ENCODE results near the gene PI4KA.
"Not testable (repeated sequence)": the region's sequence is repeated elsewhere in the genome, so short reads cannot be mapped to it uniquely, and the experiment has no call there.

Gene PI4KA

DNA sequence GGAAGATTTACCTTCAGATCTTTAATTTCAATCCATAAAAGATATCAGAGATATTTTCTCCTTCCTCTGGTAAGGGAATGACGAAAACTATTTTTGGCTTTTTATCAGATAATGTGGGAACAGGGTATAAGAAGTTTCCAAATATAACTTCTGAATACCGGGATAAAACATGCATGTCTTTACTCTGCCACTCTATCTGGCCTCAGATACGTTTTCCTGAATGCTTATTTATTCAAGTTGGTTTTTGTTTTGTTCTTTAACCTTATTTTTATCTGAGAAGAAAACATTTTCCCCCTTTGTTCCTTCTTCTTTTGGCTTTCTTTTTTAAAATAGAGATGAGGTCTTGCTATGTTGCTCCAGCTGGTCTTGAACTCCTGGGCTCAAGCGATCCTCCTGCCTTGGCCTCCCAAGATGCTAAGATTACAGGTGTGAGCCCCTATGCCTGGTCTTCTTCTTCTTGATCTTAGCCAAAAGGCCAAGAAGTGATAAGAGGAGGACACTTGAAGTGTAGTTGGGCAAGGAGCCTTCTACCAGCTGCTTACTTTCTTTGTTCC lies 83.2 kb downstream of the PI4KA start:
- no peak for DNase-seq (ENCODE audit: low spot score)

DNA sequence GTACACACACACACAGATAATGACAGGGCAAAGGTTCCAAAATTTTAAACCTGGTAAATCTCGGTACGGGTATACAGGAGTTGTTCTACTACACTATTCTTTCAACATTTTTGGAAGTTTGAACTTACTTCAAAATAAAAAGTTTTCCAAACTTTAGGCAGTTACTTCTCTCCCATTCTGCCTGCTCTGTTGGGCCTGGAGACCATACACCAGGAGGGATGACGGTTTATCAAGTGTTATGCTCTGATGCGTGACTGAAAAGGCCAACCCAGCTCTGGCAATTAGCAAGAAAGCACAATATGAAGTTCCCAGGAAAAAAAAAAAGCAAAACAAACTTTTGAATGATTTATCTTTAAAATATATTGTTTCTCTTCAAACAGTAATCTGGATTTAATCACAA lies 83.7 kb downstream of the PI4KA start:
- DNase-seq (ENCODE audit: low spot score) = no peak

DNA sequence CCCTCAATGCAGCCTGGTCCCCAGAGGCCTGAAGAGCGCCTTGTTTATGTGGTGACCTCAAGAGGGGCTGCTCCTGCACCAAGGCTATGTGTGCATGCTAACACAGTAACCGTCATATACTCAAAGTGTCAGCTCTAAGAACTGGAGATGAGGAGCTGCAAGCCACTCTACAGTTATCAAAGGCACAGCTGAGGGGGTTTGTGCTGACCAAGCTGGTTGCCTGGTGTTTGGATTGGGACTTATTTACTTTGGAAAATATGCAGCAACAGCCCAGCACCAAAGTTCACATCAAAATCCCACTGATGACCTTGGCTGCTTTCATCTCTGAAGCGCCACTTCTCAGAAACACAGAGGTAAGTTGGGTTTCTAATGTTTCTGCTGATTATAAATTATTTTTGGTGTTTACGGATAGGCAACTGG lies 84.8 kb downstream of the PI4KA start, which contains the start of gene SERPIND1:
Gene SERPIND1 (plus strand): TSS at position 321 of the 420 bp plus-strand sequence. CDS start 5,200 bp downstream, outside the sequence.
- no peak for DNase-seq (ENCODE audit: low spot score)

DNA sequence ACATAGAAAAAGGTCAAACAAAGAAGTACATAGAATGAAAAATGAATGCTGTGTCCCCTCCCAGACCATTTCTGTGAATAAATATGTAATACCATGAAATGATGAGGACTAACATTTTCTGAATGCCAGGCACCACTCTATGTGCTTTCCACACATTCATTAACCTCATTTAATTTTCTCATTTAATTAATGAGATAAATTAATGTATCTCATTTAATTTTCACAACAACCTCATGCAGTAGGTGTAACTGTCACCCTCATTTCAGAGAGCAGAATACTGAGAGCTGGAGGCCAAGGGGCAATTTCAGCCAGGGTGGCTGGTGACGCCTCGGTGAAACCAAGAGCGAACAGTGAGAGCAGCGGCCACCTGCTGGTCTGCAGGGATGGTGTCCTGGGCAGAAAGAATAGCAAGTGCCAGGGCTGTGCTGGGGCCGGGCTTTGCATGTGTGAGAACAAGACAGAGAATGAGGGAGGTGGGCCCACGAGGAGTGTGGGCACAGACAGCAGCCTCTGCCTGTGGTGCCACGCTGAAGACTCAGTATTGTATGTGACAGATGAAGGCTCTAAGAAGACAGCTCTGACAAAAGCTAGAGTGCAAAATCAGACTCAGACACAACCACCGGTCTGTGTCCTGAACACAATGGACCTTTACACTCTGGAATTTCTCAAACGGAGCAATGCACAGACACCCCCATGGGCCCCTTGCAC lies 86.5 kb downstream of the PI4KA start:
- no peak for DNase-seq (ENCODE audit: low spot score)

DNA sequence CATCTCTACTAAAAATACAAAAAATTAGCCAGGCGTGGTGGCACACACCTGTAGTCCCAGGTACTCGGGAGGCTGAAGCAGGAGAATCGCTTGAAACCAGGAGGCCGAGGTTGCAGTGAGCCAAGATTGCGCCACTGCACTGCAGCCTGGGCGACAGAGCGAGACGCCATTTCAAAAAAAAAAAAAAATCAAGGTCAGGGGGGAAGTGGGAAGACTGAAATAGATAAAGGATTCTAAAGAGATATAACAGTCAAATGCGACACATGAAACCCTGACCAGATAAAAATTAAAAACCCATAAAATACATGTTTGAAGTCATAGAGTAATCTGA lies 89.2 kb downstream of the PI4KA start:
- DNase-seq (ENCODE audit: low spot score) = not testable (repeated sequence)

DNA sequence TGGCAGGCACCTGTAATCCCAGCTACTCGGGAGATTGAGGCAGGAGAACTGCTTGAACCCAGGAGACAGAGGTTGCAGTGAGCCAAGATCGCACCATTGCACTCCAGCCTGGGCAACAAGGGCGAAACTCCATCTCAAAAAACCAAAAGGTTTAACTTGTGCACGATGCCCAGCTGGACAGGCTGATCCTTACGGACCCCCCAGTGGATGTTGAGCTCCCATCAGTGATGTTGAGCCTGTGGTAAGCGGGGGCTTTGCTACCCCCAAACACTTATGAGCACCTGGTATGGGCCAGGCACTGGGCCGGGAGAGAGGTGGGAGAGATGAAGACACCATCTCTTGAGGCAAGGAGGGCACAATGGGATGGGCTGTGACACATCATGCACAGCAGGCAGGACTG lies 92.1 kb downstream of the PI4KA start:
- no peak for DNase-seq (ENCODE audit: low spot score)

DNA sequence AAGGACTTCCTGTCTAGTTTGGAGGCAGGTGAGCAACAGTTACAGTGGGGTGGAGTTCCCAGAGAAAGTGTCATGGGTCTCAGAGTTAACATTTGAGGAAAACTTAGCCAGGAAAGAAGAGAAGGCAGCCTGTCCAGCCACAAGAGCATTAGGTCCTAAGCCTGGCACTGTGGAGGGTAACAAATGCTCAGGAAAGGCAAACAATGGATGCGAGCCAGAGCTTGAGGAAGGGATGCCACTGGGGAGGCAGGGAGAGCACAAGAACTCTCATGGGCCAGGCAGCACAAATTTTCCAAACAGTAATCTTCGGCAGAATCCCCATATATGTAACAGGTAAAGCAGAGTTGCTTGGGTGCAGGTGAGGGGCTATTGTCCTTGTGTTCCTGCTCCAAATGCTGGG lies 92.7 kb downstream of the PI4KA start:
- no peak for DNase-seq (ENCODE audit: low spot score)

DNA sequence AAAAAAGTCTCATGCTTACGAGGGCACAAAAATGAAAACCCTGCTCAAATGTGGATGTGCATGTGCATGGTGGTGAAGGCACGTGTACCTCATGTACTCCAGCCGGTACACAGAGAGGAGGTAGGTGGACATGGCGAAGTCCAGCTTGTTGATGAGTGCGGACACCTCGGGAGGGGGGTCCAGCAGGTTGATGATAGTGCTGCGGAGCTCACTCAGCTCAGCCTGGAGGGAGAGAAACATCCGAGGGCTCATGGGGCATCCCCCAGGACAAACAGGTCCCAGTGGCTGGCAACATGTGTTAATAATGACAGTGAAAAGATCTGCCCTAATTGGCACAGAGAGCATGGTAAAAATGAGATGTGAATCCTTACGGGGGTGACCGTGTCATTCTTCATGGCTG lies 93.9 kb downstream of the PI4KA start:
- DNase-seq (ENCODE audit: low spot score) = peak; percentile 25

DNA sequence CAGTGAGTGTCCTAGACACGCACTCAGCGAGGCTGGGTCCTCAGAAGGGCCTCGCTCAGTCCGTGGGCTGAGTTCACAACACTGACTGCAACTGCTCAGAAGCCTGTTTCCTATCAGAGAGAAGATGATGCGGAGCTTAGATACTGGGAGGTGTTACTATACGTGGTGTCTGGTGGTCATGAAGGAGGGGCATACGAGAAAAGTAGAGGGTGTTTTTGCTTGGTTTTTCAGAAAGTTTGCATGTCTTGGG lies 94.2 kb downstream of the PI4KA start:
- DNase-seq (ENCODE audit: low spot score) = no peak

DNA sequence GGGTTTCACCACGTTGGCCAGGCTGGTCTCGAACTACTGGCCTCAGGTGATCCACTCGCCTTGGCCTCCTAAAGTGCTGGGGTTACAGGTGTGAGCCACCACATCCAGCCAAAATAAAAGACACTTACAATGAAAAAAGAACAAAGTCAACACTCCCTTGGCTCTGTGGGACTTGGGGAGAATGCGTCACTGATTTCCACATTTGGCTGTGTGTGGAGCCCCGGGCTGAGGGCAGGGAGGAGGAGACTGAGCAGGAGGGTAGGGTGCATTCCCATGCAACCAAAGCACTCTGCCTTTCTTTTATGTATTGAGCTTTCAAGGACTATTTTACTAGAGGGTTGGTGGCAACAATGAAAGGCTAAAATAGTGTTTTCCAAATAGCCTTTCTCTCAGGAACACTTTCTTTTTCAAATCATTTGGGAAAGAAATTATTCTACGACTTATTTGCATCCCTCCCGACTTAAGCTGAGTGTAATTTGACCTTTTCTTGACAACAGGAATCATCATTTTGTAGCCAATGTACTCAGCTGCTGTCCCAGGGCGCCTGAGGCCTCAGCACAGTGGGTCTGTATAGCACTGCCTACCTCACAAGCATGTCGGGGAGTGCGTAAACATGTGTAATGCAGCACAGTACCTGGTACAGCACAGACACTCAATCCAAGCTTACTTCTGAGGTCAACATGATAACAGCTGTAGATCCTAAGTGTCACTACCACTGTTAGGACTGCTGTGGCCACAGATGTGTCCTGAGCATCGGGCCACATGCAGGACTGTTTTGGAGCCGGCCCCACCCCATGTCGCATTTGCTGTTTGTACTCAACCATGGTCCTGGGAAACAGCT lies 94.8 kb downstream of the PI4KA start:
- DNase-seq (ENCODE audit: low spot score) = no peak

DNA sequence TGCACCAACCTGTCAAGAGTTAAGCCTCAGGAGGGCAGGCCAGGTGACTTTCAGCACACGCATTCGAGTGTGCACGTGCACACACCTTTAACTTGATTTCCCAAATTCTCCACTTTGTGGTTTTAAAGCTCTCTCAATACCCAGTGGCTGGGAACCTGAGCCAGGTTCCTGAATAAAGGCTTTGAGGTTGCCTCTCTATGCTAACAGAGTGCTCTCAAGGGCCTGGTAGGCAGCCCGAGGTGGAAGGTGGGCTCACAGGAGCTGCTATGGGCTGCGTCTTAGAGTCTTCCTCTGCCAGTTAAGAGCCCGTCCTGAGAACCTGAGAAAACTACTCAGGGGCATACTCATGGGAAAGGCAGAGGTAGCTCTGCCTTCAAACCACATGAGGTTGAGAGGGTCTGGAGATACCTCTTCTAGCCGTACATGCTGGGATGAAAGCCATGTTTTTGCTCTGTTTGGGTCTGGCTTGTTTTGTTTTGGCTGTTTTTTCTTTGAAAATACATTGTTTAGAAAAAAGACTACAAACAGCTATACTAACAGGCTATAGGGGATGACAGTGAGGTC lies 96.3 kb downstream of the PI4KA start:
- DNase-seq (ENCODE audit: low spot score) = no peak

DNA sequence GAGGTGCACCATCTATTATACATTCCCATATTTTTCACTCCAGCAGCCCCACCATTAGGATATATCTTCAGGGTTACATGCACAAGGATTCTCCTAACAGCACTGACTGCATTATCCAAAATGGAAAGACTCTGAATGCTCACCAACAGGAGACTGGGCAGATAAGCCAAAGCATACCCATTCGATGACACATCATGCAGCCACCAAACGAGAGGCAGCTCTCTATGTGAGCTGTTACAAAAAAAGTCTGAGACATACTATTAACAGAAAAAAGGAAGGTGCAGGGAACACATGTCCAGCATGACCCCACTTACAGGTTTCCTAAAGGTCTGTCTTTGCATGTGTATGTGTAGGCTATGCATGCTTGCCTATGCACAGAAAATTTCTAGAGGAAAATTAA lies 97.1 kb downstream of the PI4KA start:
- DNase-seq (ENCODE audit: low spot score) = no peak

DNA sequence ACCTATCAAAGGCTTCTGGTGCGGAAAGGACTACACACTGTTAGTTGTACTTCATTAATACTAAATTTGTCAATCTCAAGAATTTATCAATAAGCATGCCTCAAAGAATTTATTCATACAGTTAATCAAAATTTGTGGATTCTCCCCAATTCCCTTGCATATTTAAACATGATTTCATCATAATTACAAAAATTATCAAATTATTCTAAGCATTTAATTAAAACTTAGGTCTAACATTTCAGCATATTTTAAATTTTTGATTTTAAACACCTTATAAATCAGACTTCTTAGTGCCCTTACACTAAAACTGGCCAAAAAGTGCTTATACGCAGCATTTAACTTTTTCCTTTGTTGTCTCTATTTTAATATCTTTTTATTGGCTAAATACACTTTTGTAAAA lies 98.5 kb downstream of the PI4KA start:
- no peak for DNase-seq (ENCODE audit: low spot score)

DNA sequence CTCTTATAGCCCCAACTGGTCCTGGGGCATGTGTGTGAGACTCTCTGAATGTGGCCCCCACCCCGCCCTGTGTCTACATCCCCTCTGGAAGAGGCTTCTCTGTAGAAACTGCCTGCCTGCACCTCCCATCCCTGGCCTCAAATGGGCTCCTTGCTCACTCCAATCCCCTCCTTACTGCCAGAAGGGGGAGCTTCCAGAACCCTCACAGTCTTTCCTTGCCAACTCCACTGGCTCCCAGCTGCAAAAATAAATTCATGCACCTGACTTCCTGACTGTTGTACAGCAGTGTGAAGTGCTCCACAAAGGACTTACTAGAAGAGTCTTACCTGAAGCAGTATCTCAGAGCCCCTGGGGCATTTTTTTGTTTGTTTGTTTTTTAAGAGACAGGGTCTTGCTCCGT lies 99.9 kb downstream of the PI4KA start:
- no peak for DNase-seq (ENCODE audit: low spot score)

DNA sequence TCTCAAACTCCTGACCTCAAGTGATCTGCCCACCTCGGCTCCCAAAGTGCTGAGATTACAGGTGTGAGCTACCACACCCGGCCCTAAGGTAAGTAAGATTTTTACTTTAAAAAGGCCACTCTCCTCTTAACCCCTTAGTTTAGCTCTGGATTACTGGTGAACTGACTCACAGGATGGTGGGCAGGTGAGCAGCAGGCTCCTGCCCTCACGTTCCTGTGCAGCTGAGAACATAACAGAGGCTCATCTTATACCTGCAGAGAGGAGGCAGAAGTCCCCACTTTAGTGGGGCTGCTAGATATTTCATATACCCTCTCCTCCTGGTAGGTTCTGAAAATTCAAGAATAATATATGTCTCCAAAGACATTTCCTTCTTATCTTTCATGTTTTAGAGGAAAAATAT lies 101.8 kb downstream of the PI4KA start:
- no peak for DNase-seq (ENCODE audit: low spot score)

DNA sequence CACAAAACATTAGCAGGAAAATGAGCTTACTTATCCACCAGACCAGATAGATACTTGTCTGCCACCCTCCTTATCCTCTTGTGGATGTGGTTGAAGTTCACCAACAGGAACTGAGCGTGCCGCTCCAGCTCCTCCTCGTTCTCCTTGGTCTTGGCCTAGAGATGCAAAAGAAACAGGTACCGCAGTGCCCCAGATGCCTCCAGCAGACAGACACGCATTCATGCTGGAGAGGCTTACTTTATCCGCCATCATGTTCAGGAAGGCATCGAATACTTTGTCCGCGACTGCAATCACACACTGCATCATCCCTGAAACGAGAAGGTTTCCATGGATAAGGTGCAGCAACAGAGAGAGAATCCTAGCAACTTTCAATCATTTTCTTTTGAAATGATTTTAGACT lies 105.7 kb downstream of the PI4KA start:
- DNase-seq (ENCODE audit: low spot score) = no peak

DNA sequence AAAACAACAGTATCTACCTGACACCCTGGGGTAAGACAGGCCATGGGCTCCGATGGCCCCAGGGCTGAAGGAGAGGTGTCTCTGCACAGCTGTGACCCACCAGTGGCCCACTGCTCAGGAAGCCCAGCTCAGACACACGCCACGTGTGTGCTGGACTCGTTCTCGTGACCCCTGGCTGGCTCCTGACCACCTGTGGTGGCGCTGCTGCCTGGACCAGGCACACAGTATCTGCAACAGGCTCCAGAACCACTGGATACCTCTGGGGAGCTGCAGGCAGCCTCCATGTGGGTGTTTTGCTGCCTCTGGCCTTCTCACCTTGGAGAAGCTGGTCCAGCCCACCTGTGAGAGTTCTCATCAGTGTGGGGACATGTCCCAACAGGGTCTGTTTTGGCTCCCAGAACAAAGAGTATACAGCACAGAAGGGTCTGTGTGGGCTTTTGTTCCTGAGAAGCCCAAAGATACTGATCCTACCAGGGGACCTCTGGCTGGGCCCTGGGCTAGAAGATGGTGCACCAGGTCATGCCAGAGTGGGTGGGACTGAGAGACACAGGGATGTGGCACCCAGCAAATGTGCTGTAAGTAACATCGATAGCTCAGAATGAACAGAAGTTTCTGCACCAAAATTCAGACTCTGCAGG lies 106.4 kb downstream of the PI4KA start:
- DNase-seq (ENCODE audit: low spot score) = no peak

DNA sequence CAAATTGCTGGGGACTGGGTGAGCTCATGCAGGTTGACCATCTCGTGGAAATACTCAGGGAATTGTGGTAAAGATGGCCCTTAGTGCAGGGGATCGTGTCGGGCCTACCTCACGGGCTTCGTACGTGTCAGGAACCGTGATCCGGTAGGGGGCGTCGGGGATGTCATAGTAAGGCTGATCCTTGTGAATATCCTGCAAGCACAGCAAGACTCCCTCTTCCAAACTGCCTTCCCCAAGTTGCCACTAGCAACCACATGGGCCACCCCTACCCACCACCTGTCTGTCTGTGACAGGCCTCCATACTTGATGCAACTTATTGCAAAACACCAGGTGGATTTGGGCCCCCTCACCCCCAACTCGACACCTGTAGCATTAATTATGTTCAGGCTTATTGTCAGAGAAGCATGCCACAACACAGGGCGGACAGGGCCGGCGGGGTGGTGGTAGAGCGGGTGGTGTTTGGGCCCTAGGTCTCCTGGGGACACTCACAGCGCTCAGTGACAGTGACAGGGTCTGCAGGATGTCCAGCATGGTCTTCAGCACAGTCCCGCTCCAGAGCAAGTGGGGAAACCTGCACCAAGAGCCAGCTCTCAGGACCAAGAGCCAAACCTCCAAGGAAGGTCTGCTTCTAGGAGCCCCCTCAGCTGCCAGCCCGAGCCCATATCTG lies 107.3 kb downstream of the PI4KA start:
- DNase-seq (ENCODE audit: low spot score) = no peak

DNA sequence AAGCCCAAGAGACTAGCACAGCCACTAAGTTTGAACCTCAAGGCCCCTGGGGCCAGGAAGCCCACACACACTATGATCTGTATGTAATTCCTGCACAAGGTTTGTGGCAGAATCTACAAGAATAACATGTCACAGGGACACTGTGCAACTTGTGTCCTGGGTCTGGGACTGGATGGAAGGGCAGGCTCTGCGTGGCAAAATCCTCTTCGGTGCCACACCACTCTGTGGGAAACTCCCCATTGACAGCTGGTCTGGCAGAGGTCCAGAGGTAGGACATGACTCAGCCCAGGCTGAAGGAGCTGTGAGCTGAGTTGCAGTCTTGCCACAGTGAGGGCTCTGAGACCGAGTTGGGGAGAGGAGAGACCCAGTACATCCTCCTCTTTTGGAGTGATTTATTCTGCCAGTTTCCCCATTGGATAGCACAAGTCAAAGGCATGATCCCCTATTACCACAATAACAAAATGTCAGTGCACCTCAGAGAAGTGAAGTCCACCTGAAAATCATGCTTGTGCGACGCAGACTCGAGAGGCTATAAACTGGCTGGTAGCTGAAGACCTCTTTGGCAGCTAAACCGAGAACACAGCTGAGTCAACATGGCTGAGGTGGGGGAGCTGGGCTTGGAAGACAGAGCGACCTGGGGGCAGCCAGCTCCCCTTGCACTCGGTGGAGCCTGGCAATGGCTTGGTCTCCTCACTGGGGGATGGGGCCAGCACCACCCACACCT lies 108.0 kb downstream of the PI4KA start:
- no peak for DNase-seq (ENCODE audit: low spot score)

DNA sequence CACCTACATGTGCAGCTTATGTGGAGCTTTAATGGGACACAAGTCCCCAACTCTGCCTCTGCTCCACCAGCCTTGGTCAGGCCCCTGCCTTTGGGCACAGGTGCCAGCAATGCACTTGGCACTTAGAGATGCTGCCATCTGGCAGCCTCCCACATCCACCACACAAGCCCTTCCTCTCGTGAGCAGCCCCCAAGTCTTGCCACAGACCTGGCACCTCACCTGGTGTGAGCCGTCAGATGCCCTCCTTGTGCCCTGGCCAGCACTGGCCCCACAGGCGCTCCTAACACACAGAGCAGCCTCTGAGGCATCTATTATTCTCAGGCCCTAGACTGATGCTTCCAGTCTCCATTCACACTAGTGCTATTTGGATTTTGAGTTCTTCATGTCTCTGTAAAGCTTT lies 109.2 kb downstream of the PI4KA start:
- no peak for DNase-seq (ENCODE audit: low spot score)

DNA sequence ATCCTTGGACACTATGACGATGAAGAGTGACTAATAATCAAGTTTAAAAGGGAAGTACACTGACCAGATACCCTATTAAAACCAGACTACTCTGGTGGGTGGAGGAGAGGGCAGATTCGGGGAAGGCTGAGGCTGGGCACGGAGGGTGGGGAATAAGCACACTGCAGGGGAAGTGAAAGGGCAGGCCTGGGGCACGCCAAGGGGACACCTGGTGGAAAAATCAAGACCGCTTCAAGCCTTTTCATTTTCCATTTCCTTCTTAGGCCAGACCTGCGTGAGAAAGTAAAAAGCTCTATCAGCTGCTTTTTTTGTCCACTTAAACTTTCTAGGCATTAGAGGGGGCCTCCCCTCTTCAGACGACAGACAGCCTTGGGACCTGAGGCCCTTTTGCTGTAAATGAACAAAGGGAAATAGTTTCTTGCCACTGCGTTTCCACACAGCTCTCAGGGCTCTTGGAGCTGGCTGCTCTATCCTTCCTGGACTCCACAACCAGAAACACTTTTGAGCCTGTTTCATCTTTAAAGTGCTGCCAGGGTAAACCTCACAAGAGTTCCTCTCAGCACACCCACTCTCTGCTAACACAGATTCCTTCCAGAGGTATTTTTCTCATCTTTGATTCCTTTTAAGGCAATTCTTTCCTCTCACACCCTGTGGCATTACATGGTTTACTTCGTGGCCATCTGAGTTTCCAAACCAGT lies 109.7 kb downstream of the PI4KA start:
- no peak for DNase-seq (ENCODE audit: low spot score)
